Measurements from ENCODE around the gene SDF2L1.
"Not testable (repeated sequence)": the region's sequence is repeated elsewhere in the genome, so short reads cannot be mapped to it uniquely, and the experiment has no call there.

SDF2L1 gene

DNA sequence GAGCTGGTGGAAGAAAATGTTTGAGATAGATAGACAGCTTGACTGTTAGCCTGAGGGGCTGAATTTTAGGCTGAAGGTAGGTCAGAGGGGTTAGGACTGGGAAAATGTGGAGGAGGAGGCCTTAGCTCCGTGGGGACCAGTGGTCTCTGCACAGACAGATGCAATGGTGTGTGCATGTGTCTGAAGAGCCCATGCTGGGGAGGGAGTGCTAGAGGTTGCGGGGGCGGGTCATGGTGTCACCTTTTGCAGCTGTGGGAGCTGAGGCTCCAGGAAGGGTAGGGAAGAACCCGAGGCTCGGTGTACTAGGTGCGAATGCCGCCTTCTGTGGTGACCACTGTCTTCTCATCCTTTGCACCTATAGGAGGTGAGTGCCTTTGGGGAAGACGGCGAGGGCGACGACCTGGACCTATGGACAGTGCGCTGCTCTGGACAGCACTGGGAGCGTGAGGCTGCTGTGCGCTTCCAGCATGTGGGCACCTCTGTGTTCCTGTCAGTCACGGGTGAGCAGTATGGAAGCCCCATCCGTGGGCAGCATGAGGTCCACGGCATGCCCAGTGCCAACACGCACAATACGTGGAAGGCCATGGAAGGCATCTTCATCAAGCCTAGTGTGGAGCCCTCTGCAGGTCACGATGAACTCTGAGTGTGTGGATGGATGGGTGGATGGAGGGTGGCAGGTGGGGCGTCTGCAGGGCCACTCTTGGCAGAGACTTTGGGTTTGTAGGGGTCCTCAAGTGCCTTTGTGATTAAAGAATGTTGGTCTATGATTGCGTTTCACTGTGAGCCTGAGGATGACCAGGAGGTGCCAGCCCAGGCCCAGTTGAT lies 1.6 kb downstream of the SDF2L1 start:
- H2BK15ac ChIP-seq (ENCODE audit: low read depth, poor library complexity, severe bottlenecking), result no peak overlapping the region
- no peak overlapping the region for H4K8ac ChIP-seq (ENCODE audit: low read length)
- H3K27ac ChIP-seq (ENCODE audit: low read length, poor library complexity, severe bottlenecking), result no peak overlapping the region
- H3K4ac ChIP-seq (ENCODE audit: low read depth in 1 of 2, low read length in 2 of 2), result no peak overlapping the region
- H3K14ac ChIP-seq (ENCODE audit: low read length in 2 of 2), result no peak overlapping the region
- H3K4me2 ChIP-seq (ENCODE audit: low read length, poor library complexity, severe bottlenecking), result peak overlapping the region; percentile 99
- H2AFZ ChIP-seq (ENCODE audit: low read depth, low read length), result peak overlapping the region; percentile 23
- H2BK12ac ChIP-seq (ENCODE audit: low read length in 2 of 2), result no peak overlapping the region
- H3K23ac ChIP-seq (ENCODE audit: low read length in 2 of 2), result peak overlapping the region in 1 of 2 experiments; percentile 86
- H2BK5ac ChIP-seq (ENCODE audit: low read depth, low read length, poor library complexity, severe bottlenecking), result no peak overlapping the region
- no peak for DNase-seq
- H3K9me3 ChIP-seq (ENCODE audit: control insufficient read depth, low read length), result no peaks in the 10 kb centered on the region
- peaks cover 17% of the 10 kb centered on the region for H3K4me1 ChIP-seq (ENCODE audit: control insufficient read depth, insufficient read depth, low read depth, low read length)
- no peak overlapping the region for H4K91ac ChIP-seq (ENCODE audit: low read length)
- H3K27me3 ChIP-seq (ENCODE audit: control insufficient read depth in 1 of 2, insufficient read depth in 1 of 2, low read length in 2 of 2), result no peaks in the 10 kb centered on the region
- 94% methylated on average over 22 of the region's 22 CpGs for WGBS
- peaks cover 18% of the 10 kb centered on the region for H3K79me1 ChIP-seq (replicated peaks; ENCODE audit: low read length, poor library complexity, severe bottlenecking)
- H2AK5ac ChIP-seq (ENCODE audit: low read length, severe bottlenecking), result no peak overlapping the region
- H3K36me3 ChIP-seq (ENCODE audit: control insufficient read depth in 1 of 2, insufficient read depth in 2 of 2, low read depth in 1 of 2, low read length in 2 of 2), result peaks cover under 1 to 22% of the 10 kb centered on the region in 2 experiments
- H2BK120ac ChIP-seq (ENCODE audit: low read depth, low read length), result no peak overlapping the region
- H3K18ac ChIP-seq (ENCODE audit: low read depth in 1 of 2, low read length in 2 of 2), result no peak overlapping the region
- peak overlapping the region; percentile 83 for H3K9ac ChIP-seq (ENCODE audit: low read length)
- H3K4me3 ChIP-seq (ENCODE audit: insufficient read depth in 1 of 2, low read depth in 1 of 2, low read length in 2 of 2), result peak overlapping the region in 1 of 2 experiments; percentile 88

GRCh38 chr22:21645513-21645912 lies 3.4 kb downstream of the SDF2L1 start:
- H3K27ac ChIP-seq (ENCODE audit: low read length, poor library complexity, severe bottlenecking), result not testable (repeated sequence)

GRCh38 chr22:21646608-21647590 lies 4.8 kb downstream of the SDF2L1 start:
- no peak overlapping the region for H2BK15ac ChIP-seq (ENCODE audit: low read depth, poor library complexity, severe bottlenecking)

More at GRCh38 chr22:21645513-21645912, 3.4 kb downstream of the SDF2L1 start:
- not testable (repeated sequence) for H2BK5ac ChIP-seq (ENCODE audit: low read depth, low read length, poor library complexity, severe bottlenecking); H3K18ac ChIP-seq (ENCODE audit: low read depth in 1 of 2, low read length in 2 of 2); H3K9ac ChIP-seq (ENCODE audit: low read length); H3K27me3 ChIP-seq (ENCODE audit: control insufficient read depth in 1 of 2, insufficient read depth in 1 of 2, low read length in 2 of 2); H2BK120ac ChIP-seq (ENCODE audit: low read depth, low read length); H2BK12ac ChIP-seq (ENCODE audit: low read length in 2 of 2); H3K14ac ChIP-seq (ENCODE audit: low read length in 2 of 2); H4K8ac ChIP-seq (ENCODE audit: low read length); H3K4ac ChIP-seq (ENCODE audit: low read depth in 1 of 2, low read length in 2 of 2); H3K23ac ChIP-seq (ENCODE audit: low read length in 2 of 2); H2AFZ ChIP-seq (ENCODE audit: low read depth, low read length); H2BK15ac ChIP-seq (ENCODE audit: low read depth, poor library complexity, severe bottlenecking); H4K91ac ChIP-seq (ENCODE audit: low read length); H3K4me2 ChIP-seq (ENCODE audit: low read length, poor library complexity, severe bottlenecking); H3K9me3 ChIP-seq (ENCODE audit: control insufficient read depth, low read length); H2AK5ac ChIP-seq (ENCODE audit: low read length, severe bottlenecking); H3K4me3 ChIP-seq (ENCODE audit: insufficient read depth in 1 of 2, low read depth in 1 of 2, low read length in 2 of 2); DNase-seq
- 94% methylated on average over 5 of the region's 6 CpGs for WGBS
- H3K79me1 ChIP-seq (replicated peaks; ENCODE audit: low read length, poor library complexity, severe bottlenecking), result peaks cover 20% of the 10 kb centered on the region
- H3K36me3 ChIP-seq (ENCODE audit: control insufficient read depth in 1 of 2, insufficient read depth in 2 of 2, low read depth in 1 of 2, low read length in 2 of 2), result peaks cover 3 to 26% of the 10 kb centered on the region in 2 experiments
- peaks cover 17% of the 10 kb centered on the region for H3K4me1 ChIP-seq (ENCODE audit: control insufficient read depth, insufficient read depth, low read depth, low read length)

GRCh38 chr22:21650280-21650679 lies 8.2 kb downstream of the SDF2L1 start:
- Histone ChIP-seq H2BK15ac (ENCODE audit: low read depth, poor library complexity, severe bottlenecking) (no peak overlapping the region), H3K18ac (ENCODE audit: low read depth in 1 of 2, low read length in 2 of 2) (no peak overlapping the region), H3K9ac (ENCODE audit: low read length) (no peak overlapping the region), H3K27ac (ENCODE audit: low read length, poor library complexity, severe bottlenecking) (no peak overlapping the region), H3K79me1 (replicated peaks; ENCODE audit: low read length, poor library complexity, severe bottlenecking) (peaks cover 17% of the 10 kb centered on the region), H3K4me2 (ENCODE audit: low read length, poor library complexity, severe bottlenecking) (no peak overlapping the region), H2AK5ac (ENCODE audit: low read length, severe bottlenecking) (no peak overlapping the region), H3K4me3 (ENCODE audit: insufficient read depth in 1 of 2, low read depth in 1 of 2, low read length in 2 of 2) (no peak overlapping the region), H3K14ac (ENCODE audit: low read length in 2 of 2) (no peak overlapping the region), H4K91ac (ENCODE audit: low read length) (no peak overlapping the region), H3K36me3 (ENCODE audit: control insufficient read depth in 1 of 2, insufficient read depth in 2 of 2, low read depth in 1 of 2, low read length in 2 of 2) (peaks cover 9 to 25% of the 10 kb centered on the region in 2 experiments), H3K4me1 (ENCODE audit: control insufficient read depth, insufficient read depth, low read depth, low read length) (peaks cover 16% of the 10 kb centered on the region), H3K9me3 (ENCODE audit: control insufficient read depth, low read length) (no peaks in the 10 kb centered on the region), H4K8ac (ENCODE audit: low read length) (no peak overlapping the region), H2BK5ac (ENCODE audit: low read depth, low read length, poor library complexity, severe bottlenecking) (no peak overlapping the region), H2BK120ac (ENCODE audit: low read depth, low read length) (no peak overlapping the region), H2AFZ (ENCODE audit: low read depth, low read length) (no peak overlapping the region), H3K23ac (ENCODE audit: low read length in 2 of 2) (no peak overlapping the region), H3K4ac (ENCODE audit: low read depth in 1 of 2, low read length in 2 of 2) (no peak overlapping the region), H2BK12ac (ENCODE audit: low read length in 2 of 2) (no peak overlapping the region), H3K27me3 (ENCODE audit: control insufficient read depth in 1 of 2, insufficient read depth in 1 of 2, low read length in 2 of 2) (no peaks in the 10 kb centered on the region)
- no peak for DNase-seq
- WGBS, result 90% methylated on average over 7 of the region's 7 CpGs

More at GRCh38 chr22:21646608-21647590, 4.8 kb downstream of the SDF2L1 start:
- H3K4me1 ChIP-seq (ENCODE audit: control insufficient read depth, insufficient read depth, low read depth, low read length), result peaks cover 21% of the 10 kb centered on the region
- H3K9ac ChIP-seq (ENCODE audit: low read length), result no peak overlapping the region
- no peak overlapping the region for H3K18ac ChIP-seq (ENCODE audit: low read depth in 1 of 2, low read length in 2 of 2)
- no peak overlapping the region for H3K27ac ChIP-seq (ENCODE audit: low read length, poor library complexity, severe bottlenecking)
- peak overlapping the region in 1 of 2 experiments; percentile 26 for H3K23ac ChIP-seq (ENCODE audit: low read length in 2 of 2)
- no peak overlapping the region for H3K4me2 ChIP-seq (ENCODE audit: low read length, poor library complexity, severe bottlenecking)
- no peak overlapping the region for H2AFZ ChIP-seq (ENCODE audit: low read depth, low read length)
- H3K9me3 ChIP-seq (ENCODE audit: control insufficient read depth, low read length), result no peaks in the 10 kb centered on the region
- 49% methylated on average over 14 of the region's 14 CpGs for WGBS
- DNase-seq, result peak; percentile 84
- H3K4ac ChIP-seq (ENCODE audit: low read depth in 1 of 2, low read length in 2 of 2), result no peak overlapping the region
- no peak overlapping the region for H4K91ac ChIP-seq (ENCODE audit: low read length)
- H2BK120ac ChIP-seq (ENCODE audit: low read depth, low read length), result no peak overlapping the region
- H2BK12ac ChIP-seq (ENCODE audit: low read length in 2 of 2), result no peak overlapping the region
- no peaks in the 10 kb centered on the region for H3K27me3 ChIP-seq (ENCODE audit: control insufficient read depth in 1 of 2, insufficient read depth in 1 of 2, low read length in 2 of 2)
- no peak overlapping the region for H3K4me3 ChIP-seq (ENCODE audit: insufficient read depth in 1 of 2, low read depth in 1 of 2, low read length in 2 of 2)
- H4K8ac ChIP-seq (ENCODE audit: low read length), result peak overlapping the region; percentile 79
- peaks cover 20% of the 10 kb centered on the region for H3K79me1 ChIP-seq (replicated peaks; ENCODE audit: low read length, poor library complexity, severe bottlenecking)
- H3K36me3 ChIP-seq (ENCODE audit: control insufficient read depth in 1 of 2, insufficient read depth in 2 of 2, low read depth in 1 of 2, low read length in 2 of 2), result peaks cover 3 to 26% of the 10 kb centered on the region in 2 experiments
- no peak overlapping the region for H2BK5ac ChIP-seq (ENCODE audit: low read depth, low read length, poor library complexity, severe bottlenecking)
- H2AK5ac ChIP-seq (ENCODE audit: low read length, severe bottlenecking), result no peak overlapping the region
- no peak overlapping the region for H3K14ac ChIP-seq (ENCODE audit: low read length in 2 of 2)
